GM23338 (cell line): ENCODE data around the gene EGFL8. TPM values are rescaled to one million over a fixed set of nuclear protein-coding genes. Genes with fewer than 3 reads are reported as not detected.

Experiments used
- ATAC-seq: fragments of 200-7000 bp; cut with Tn5 transposase; 3 replicates; pipeline ENCODE4 v1.9.1; 2020
- DNase-seq: peaks from one replicate; pipeline ENCODE4 v3.0.0-alpha.2; 2015; ENCODE audit warnings: low spot score
- H2AFZ ChIP-seq: fragments of 200-600 bp; sonication (generic); 2 replicates; pipeline ENCODE4 v1.8.0; 2016; ENCODE audit warnings: antibody characterized with exemption, mild to moderate bottlenecking, moderate library complexity
- H3F3A ChIP-seq: fragments of 200-600 bp; sonication (generic); replicated peaks from 2 replicates; pipeline ENCODE4 v1.8.0; 2017; ENCODE audit warnings: antibody characterized with exemption, mixed run types, low read depth
- H3K27ac ChIP-seq: fragments of 200-600 bp; sonication (generic); 2 replicates; pipeline ENCODE4 v1.6.1; 2016; ENCODE audit warnings: low read depth
- H3K27me3 ChIP-seq: fragments of 200-600 bp; sonication (generic); 2 replicates; pipeline ENCODE4 v1.8.0; 2016; ENCODE audit warnings: mild to moderate bottlenecking, mixed run types, moderate library complexity; ENCODE audit not compliant: insufficient read depth
- H3K36me3 ChIP-seq: fragments of 200-600 bp; sonication (generic); 2 replicates; pipeline ENCODE4 v1.8.0; 2016; ENCODE audit warnings: mild to moderate bottlenecking; ENCODE audit not compliant: insufficient read depth
- H3K4me1 ChIP-seq: fragments of 200-600 bp; sonication (generic); 2 replicates; pipeline ENCODE4 v1.8.0; 2016; ENCODE audit warnings: mild to moderate bottlenecking, moderate library complexity; ENCODE audit not compliant: insufficient read depth
- H3K4me2 ChIP-seq: fragments of 200-600 bp; sonication (generic); 2 replicates; pipeline ENCODE4 v1.7.1; 2017; ENCODE audit warnings: mixed run types
- H3K4me3 ChIP-seq: fragments of 200-600 bp; sonication (generic); 2 replicates; pipeline ENCODE4 v1.6.1; 2016; ENCODE audit warnings: mixed run types
- H3K79me2 ChIP-seq: fragments of 200-600 bp; sonication (generic); replicated peaks from 2 replicates; pipeline ENCODE4 v1.8.0; 2017; ENCODE audit warnings: mild to moderate bottlenecking; ENCODE audit not compliant: insufficient read depth
- H3K9me2 ChIP-seq: fragments of 200-600 bp; sonication (generic); 2 replicates; pipeline ENCODE4 v1.8.0; 2017; ENCODE audit not compliant: insufficient read depth
- H4K20me1 ChIP-seq: fragments of 200-600 bp; sonication (generic); replicated peaks from 2 replicates; pipeline ENCODE4 v1.8.0; 2017; ENCODE audit warnings: mild to moderate bottlenecking; ENCODE audit not compliant: insufficient read depth
- H3K27ac Mint-ChIP-seq: 2 replicates; pipeline ENCODE4 v1.8.0; 2020; ENCODE audit warnings: inconsistent platforms, mild to moderate bottlenecking, moderate library complexity, mixed read lengths
- H3K27me3 Mint-ChIP-seq: 3 replicates; pipeline ENCODE4 v1.8.0; 2022; ENCODE audit warnings: low read depth, mild to moderate bottlenecking, moderate library complexity, mixed read lengths, inconsistent platforms; ENCODE audit not compliant: insufficient read depth, poor library complexity
- H3K36me3 Mint-ChIP-seq: 3 replicates; pipeline ENCODE4 v1.8.0; 2021; ENCODE audit warnings: low read depth, mild to moderate bottlenecking, inconsistent platforms, moderate library complexity, mixed read lengths
- H3K4me1 Mint-ChIP-seq: 3 replicates; pipeline ENCODE4 v1.8.0; 2020; ENCODE audit warnings: mild to moderate bottlenecking, inconsistent platforms, mixed read lengths
- H3K4me3 Mint-ChIP-seq: 3 replicates; pipeline ENCODE4 v1.8.0; 2021; ENCODE audit warnings: moderate library complexity, mild to moderate bottlenecking, inconsistent platforms, mixed read lengths
- H3K9me3 Mint-ChIP-seq: 3 replicates; pipeline ENCODE4 v1.8.0; 2020; ENCODE audit warnings: moderate library complexity, mild to moderate bottlenecking, inconsistent platforms, mixed read lengths
- EZH2phosphoT487 ChIP-seq: fragments of 200-600 bp; sonication (generic); IDR thresholded peaks from one replicate; pipeline ENCODE4 v1.8.1; 2018; ENCODE audit warnings: antibody characterized with exemption; ENCODE audit not compliant: unreplicated experiment
- NANOG ChIP-seq: IDR thresholded peaks from 2 replicates; pipeline ENCODE4 v1.6.1; 2016; ENCODE audit warnings: antibody characterized with exemption, borderline replicate concordance
- REST ChIP-seq: IDR thresholded peaks from one replicate; pipeline ENCODE4 v1.6.1; 2018; ENCODE audit warnings: antibody characterized with exemption; ENCODE audit not compliant: unreplicated experiment
- ZNF462 ChIP-seq: fragments of 250-450 bp; sonication (Bioruptor Pico); IDR thresholded peaks from 2 replicates; pipeline ENCODE4 v1.5.0; 2020; ENCODE audit warnings: mild to moderate bottlenecking, moderate library complexity
- polyA plus RNA-seq: library from polyadenylated mRNA; unstranded; fragments of >200 nt; fragmentation: Nextera tagmentation; extraction: Ambion mirVana; gene quantifications from 2 replicates; pipeline ENCODE4 v1.2.1, GENCODE V29; 2016
- total RNA-seq: library from RNA; depleted of rRNA; stranded (reverse); fragments of >200 nt; shearing (Covaris generic); gene quantifications from 2 replicates; pipeline ENCODE4 v1.2.3, GENCODE V29; 2014

The EGFL8 gene
- total and polyA plus RNA-seq, 2 experiments from 2014 or later = 6.1 to 7.4 TPM

- Histone ChIP-seq H3K4me2 (peak overlapping the region; percentile 89), H3K9me2 (no peaks in the 10 kb centered on the region), H3K36me3 (peaks cover 3% of the 10 kb centered on the region; the same call in 1 of the 2 replicates), H2AFZ (no peak overlapping the region), H3F3A (peaks cover 17% of the 10 kb centered on the region), H3K4me3 (peak overlapping the region; percentile 66), H4K20me1 (no peaks in the 10 kb centered on the region), H3K27me3 (no peaks in the 10 kb centered on the region), H3K27ac (0 out of 2 replicates have a peak overlapping the region, but pooled peaks have one; percentile 45), H3K79me2 (peaks cover 12% of the 10 kb centered on the region), H3K4me1 (peaks cover 40% of the 10 kb centered on the region)
- TF ChIP-seq NANOG (no peak), ZNF462 (CRISPR knock-in tag) (no peak), REST (no peak), EZH2phosphoT487 (no peak)
- Mint-ChIP-seq H3K27me3 (peaks cover 26% of the 10 kb centered on the region), H3K27ac (peak overlapping the region; percentile 95), H3K36me3 (peaks cover 41% of the 10 kb centered on the region), H3K4me3 (peak overlapping the region; percentile 89), H3K4me1 (peaks cover 51% of the 10 kb centered on the region), H3K9me3 (no peaks in the 10 kb centered on the region; the same call in 2 of the 3 replicates)
- peak; percentile 4; the same call in 2 of the 3 replicates for ATAC-seq
- DNase-seq = no peak
Measured at GRCh38 chr6:32188381-32189068, 24.1 kb downstream of the EGFL8 start.
